Measurements from ENCODE around the gene MATN1. TPM values are rescaled to one million over a fixed set of nuclear protein-coding genes. Genes with fewer than 3 reads are reported as not detected.

MATN1 gene
- total RNA-seq, 1 experiment from 2014 or later, result 0.06 TPM

DNA sequence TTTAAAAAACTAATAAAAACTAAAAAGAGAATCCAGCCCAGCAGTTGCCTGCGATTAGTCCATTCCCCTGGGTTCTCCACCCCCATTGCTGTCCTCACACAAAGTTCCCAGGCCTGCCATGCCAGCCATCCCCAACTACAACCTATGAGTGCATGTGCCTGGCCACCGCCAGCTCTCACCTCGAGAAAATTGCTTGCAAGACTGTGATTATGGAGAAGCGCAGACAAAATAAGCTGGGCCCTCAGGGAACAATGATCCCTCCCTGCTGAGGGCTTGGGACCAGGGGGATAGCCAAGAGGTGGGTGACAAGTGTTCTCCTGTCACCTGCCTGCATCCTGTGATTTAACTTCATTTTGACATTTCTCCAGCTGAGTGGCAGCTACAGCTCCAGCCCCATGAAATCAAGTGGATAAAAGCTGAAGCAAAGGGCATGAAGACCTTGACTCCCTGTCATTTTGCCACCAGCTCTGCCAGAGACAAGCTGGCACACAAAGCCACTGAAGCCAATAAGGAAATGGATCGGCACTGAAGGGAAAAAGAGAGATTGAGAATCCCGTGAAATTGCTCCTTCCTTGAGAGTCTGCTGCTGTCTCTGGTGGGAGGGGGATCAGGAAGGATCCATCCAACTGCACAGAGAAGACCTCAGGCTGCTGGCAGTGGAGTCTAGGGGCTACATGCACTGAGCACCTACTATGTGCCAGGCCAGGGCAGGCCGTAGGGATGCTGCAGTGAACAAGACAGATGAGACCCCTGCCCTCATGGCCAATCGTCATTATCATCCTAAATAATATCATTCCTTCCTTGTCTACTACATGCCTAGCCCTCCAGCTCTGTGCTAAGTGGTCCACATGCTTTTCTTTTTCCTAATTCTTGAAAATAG is 40.7 kb downstream of the MATN1 start:
- no peak for DNase-seq (ENCODE audit: low read depth)

DNA sequence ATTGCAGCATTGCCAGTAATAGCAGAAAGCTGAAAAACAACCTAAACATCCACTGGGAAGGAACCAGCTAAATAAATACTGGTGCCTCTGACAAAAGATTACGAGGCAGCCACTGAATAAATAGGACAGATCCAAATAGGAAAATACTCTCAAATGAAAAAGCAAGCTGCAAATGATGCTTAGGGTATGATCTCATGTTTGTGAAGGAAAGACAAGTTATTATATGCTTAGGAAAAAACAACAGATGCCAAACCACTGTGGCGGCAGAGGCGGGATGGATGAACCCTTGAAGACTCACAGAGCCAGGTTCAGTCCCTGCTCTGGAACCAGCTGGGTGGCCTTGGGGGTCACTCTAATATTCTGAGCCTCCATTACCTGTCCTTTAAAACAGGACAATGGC is 41.6 kb downstream of the MATN1 start:
- DNase-seq (ENCODE audit: low read depth), result peak; percentile 36

DNA sequence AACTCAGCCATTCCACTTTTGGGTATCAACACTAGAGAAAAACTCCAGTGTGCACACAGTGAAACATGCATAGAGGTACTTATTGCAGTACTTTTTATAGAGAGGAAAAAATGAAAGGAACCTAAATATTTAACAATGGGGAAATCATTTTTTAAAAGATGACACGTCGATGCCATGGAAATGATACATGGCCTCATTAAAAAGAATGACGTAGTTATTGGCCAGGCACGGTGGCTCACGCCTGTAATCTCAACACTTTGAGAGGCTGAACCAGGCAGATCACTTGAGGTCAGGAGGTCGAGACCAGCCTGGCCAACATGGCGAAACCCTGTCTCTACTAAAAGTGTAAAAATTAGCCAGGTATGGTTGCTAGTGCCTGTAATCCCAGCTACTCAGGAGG is 42.5 kb downstream of the MATN1 start:
- no peak for DNase-seq (ENCODE audit: low read depth)

DNA sequence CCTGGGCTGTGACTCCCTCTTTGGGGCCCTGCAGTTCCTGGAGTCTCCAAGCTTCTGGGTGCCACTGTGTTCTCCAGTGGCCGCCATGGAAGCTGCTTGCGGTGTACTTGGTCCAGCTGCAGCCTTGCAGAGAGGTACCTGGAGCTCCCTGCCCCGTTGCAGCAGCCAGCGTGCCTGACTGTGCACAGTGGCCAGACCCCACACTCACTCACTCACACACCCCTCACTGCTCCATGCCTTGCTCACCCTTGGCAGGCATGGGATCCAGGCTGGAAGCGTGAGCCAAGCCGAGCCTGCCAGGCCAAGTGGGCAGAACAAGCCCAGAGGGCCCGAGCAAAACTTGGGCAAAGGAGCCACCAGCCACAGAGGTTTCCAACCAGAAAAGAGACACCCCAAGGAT is 43.0 kb downstream of the MATN1 start:
- no peak for DNase-seq (ENCODE audit: low read depth)

DNA sequence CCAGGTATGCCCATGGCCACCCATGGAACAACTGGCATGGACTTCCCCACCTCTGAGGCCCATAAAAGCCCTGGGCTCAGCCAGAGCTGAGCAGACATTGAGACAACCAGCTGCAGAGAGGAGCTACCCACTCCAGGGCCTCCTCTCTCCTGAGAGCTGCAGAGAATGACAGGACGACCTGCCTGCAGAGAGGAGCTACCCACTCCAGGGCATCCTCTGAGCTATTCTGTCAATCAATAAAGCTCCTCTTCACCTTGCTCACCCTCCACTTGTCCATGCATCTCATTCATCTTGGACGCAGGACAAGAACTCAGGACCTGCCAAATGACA is 43.4 kb downstream of the MATN1 start:
- DNase-seq (ENCODE audit: low read depth), result no peak

DNA sequence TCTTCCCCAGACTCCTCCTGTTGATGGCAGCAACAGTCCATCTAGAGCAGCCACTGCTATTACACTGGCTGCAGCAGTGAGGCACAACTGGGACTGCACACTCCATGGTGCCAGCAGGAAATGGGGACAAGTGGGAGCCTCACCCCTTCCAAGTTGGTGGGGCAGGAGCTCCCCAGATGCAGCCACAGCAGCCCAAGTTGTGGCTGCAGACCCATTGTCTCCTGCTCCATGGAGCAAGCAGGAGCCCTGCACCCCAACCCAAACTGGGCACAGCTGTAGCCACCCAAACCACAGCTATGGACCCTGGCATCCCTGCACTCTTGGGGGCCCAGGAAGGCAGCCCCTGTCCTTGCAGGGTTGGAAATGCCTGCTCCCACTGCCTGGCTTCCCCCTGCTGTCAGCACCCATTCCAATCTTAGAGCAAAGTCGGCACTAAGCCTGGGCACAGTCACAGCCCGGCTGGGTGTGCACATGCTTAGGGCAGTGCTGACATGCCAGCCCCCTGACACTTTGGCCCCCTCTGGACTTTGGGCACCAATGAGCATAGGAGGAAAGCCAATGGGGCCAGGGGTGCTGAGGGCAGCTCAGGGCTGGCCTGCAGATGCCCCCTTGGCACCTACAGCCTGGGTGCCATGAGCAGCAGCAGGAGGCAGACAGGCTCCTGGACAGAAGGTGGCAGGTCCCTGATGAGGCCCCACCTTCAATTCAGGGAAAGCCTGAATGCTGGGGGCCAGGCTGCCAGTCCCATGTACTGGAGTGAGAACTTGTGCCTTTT is 44.0 kb downstream of the MATN1 start:
- no peak for DNase-seq (ENCODE audit: low read depth)

DNA sequence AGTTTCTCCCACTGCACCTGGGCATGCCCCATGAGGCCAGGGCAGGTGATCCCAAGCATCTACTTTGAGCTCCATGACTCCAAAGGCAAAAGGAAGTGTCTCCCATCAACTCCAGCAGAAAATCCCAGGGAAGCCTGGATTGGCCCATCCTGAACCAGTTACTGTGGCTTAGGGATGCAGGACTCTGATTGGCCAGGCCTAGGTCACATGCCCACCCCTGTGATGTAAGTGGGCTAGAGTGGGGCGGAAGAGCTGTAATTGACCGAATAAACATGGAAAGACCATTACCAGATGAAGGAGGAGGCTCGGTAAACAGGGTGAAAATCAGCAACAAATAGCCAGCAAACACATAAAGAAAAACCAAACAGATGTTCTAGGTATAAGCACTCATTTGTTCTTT is 45.2 kb downstream of the MATN1 start:
- no peak for DNase-seq (ENCODE audit: low read depth)

DNA sequence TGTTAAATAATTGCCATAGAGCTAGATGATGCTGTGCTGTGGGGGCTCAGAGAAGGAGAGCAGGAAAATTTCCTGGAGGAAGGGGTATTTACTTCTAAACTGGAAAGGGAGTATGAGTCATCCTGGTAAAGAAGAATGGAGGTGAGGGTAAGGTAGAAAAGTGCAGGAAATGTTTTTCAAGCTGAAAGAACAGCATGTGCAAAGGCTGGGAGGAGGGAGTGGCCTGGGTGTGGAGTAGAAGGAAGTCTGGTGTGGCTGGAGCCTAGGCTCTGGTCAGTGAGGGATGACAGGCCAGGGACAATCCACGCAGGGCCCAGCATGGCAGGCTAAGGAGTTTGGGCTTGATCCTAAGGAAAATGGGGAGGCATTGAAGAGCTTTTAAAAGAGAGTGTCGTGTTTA is 45.9 kb downstream of the MATN1 start:
- DNase-seq (ENCODE audit: low read depth), result no peak

DNA sequence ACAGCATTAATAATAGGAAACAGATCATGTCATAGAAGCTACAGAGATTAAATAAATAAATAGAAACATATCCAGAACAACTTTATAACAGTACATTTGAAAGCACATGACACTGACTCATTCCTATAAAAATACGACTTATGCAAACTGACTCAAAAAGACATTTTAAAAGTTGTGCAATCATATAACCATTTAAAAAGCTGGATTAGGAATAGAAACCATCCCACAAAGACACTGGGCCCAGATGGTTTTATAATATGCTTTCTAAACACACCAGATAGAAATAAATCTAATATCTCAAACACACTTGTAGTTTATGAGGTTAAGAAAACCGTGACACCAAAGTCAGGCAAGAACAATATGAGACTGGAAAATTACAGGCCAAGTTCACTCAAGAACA is 47.6 kb downstream of the MATN1 start:
- peak; percentile 78 for DNase-seq (ENCODE audit: low read depth)

DNA sequence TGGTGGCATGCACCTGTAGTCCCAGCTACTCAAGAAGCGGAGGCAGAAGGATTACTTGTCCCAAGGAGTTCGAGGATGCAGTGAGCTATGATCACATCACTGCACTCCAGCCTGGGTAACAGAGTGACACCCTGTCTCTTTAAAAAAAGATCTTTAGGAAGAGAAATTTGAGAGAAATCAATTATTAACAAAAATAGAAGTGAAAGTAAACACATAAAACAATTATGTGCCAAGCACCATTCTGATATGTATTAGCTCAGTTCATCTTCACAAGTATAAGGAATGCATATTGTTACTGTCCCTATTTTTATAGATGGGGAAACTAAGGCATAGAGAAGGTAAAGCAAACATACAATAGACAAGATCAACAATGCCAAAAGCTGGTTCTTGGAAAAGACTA is 48.1 kb downstream of the MATN1 start:
- no peak for DNase-seq (ENCODE audit: low read depth)

DNA sequence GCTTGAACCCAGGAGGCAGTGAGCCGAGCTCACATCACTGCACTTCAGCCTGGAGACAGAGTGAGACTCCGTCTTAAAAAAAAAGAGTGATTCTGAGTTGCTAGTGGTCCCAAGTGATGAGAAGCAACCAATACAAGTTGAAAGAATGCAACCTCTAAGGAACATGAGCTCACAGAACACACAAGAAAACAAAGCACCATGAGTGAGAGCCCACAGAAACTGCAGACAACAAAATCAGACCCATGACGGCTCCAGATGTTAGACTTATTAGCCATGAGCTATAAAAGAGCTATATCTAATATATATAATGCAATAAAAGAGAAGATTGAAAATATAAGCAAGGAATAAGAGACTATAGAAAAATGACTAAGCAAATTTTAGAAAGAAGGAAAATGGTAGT is 50.0 kb downstream of the MATN1 start:
- DNase-seq (ENCODE audit: low read depth), result no peak

DNA sequence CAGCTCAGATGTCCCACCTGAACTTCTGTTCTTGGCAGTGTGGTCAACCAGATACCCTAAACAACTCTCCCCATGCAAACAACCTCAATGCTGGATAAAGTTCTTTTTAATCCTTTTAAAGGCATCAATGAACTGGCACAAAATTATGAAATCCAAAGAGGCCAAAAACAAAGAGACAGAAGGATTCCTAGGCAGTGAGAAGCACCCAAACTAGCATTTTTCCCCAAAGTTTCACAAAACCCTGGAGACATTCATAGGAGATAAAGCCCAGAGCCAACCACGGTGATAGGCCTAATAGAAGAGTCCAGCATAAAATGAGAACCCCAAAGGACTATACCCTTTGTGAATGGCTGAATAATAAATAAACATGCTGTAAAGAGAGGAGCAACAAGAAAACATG is 50.7 kb downstream of the MATN1 start:
- DNase-seq (ENCODE audit: low read depth), result no peak

DNA sequence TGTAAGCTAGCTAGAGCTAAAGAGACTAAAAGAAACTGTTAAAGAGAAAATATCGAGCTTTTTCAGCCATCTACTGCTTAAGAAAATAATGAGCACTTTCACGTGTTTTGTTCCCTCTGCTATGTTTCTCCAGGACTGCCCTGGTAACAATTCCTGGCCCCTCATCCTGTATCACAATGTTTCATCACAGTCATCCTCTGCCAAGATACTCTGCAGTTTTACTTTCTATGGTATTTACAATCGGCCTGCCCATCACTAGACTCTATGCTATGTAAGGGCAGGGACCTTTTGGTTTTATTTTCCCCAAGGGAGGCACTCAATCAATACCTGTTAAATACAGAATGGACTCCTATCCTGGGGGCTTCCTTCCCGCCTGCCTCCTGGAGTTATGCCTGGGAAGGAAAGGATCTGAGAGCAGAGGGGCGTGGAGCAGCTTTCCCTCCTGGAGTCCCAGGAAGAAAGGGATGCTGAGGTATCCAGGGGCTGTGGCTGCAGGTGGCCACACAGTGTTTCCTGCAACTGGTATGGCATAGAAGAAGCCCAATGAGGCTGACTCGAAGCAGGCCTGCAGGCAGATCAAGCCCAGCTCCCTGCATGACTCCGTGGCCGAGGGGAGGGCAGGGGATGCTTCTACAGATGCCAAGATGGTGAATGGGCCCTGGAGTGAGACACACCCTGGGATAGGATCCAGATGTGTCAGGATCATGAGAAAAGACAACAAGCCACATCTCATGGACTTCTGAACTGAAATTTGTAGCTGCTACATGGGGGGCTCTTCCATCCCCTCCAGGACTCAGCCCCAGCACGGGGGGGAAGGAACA is 52.9 kb downstream of the MATN1 start:
- DNase-seq (ENCODE audit: low read depth), result peak; percentile 11

DNA sequence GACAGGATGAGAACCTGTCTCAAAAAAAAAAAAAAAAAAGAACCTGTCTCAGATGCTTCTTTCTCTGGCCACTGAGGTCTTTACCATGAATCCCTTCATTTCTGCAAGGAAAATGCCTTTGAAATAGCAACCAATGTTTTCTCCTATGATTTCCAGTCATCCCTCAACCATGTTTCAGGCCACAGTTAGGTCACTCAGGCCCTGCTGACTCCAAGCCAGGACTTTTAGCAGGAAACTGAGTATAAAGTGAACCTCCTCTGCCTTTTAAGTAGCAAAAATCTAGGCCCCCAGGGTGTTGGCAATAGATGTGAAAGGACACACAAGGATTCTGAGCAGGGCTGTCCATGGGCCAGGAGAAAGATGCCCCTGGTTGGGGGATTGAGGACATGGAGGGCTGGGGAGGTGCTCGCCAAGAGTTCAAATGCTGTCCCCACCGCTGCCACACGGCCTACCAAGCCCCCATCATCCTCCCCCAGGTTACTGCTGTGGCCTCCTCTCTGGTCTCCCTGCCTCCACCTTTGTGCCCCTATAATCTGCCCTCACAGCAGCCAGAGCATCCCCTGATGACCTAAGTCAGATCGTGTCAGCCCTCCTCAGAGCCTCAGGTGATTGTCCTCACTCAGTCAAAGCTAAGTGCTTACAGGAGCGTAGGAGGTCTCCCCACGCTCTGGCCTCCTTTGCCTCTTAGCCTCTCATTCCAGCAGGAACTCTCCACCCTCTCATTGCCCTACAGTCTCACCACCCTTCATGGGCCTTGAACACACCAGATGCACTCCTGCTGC is 54.6 kb downstream of the MATN1 start:
- DNase-seq (ENCODE audit: low read depth), result no peak

DNA sequence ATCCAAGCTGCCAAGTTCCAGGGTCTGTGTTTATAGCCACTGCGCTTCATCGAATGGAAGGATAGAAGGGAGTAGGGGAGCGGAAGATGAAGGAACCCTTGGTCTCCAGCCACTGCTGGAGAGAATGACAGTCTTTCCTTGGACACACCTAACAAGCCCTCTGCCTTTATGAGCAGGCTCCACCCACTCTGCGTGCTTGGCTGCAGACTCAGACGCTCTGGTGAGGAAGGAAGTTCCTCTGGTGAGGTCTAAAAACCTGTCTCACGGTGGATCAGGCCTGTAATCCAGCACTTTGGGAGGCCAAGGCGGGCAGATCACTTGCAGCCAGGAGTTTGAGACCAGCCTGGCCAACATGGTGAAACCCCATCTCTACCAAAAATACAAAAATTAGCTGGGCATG is 55.4 kb downstream of the MATN1 start:
- DNase-seq (ENCODE audit: low read depth), result no peak

DNA sequence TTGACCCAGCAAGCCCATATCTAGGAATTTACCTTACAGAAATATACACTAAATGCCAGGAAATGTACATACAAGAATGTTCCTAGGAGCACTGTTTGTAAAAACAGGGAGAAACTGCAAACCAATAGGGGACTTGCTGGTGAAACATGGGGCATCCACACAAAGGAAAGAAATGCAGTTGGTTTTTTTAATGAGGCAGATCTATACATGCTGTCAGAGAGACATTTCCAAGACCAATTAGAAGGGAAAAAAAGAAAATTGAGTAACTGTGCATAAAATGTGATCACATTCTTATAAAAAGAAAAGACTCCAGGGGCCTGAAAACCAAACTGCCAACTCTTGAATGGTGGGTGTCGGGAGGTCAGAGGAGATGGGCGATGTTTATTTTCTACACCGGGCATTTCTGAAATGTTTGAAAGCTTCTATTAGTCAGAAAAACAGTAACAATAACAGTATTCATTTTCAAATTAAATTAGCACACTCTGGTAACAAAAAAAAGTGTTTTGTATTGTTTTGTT is 56.6 kb downstream of the MATN1 start:
- no peak for DNase-seq (ENCODE audit: low read depth)

DNA sequence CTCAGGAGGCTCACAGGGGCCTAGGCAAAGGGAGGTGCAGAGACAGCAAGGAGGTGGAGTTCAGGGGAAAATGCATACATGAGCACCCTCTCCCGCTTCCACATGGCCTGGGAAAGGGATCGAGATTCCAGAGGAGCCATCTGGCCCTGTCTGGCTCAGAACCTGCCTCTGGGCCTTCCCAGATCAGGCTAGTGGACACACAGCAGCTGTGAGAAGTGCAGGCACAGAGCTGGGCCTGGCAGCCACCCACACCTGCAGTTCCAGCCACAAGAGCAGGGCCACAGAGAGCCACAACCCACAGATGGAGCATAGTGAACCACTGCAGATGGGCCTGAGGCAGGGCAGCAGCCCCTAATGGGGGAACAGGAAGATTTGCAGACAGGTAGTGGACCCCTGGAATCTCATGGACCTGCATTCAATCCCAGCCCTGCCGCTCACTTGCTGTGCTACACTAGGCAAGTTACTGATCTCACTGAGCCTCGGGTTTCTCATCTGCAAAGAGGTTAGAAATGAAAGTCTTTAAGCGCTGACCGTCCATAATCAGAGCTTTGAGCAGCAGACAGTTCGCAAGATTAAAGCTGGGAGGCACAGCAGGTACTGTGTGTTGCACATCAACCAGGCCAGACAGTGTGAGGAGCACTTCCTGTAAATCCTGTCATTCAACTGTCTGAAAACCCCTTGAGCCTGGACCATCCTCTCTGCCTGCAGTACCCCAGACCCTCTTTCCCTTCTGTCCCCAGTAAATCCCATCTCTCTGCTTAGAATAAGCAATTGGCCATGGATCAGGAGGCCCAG is 58.0 kb downstream of the MATN1 start:
- no peak for DNase-seq (ENCODE audit: low read depth)

DNA sequence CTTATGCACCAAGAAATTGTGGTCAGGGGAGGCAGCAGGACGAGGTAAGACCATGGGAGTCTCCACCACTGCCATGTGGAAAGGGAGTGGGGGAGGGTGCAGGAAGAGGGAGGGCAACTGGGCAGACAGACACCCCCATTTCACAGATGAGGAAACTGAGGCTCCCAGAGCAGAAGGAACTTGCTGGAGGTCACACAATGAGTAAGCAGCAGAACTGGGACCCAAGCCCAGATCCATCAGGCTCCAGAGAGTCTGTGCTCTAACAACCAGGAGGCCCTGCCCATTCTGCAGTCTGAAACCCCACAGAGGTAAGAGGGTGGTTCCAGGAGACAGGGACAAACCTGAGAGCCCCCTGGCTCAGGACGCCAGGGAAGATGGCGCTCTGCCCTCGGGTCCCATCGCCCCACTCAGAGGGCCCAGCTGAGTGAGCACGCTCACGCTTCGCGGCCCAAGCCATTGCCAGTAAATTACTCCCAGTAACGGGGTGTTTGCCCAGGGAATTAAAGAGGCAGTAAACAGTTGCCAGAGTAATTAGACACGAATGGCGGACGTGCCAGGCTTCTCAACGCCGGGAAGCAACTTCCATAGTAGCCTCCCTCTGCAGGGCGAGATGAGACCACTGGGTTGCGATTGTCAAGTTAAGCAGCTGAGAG is 59.2 kb downstream of the MATN1 start:
- no peak for DNase-seq (ENCODE audit: low read depth)

DNA sequence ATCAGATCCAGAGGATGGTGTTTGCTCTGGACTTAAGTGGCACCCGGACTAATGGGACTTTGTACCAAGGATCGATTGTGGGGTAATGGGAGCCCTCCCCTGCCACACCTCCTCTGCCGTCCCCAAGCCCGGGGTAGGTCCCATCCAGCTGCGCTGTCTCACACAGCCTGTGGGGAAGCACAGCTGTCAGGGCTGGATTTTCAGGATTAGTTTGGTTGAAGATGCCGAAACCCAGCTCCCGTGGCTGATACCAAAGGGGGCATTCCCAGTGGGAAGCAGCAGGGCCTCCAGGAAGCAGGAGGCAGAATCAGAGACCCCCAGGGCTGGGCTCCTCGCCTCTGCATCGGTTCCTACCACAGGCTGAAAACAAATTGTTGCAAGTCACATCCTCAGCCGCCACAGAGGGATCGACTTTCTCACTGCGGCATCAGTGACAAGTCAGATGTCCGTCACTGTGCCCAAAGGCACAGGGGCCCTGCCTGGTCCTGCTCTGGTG is 59.7 kb downstream of the MATN1 start:
- DNase-seq (ENCODE audit: low read depth), result no peak
